ENCODE measurements around the gene MAP2K4.

The MAP2K4 gene

GRCh38 chr17:12089809-12090384, 69.2 kb downstream of the MAP2K4 start:
- no peak overlapping the region for H3K27ac Mint-ChIP-seq
- no peaks in the 10 kb centered on the region for H3K9me3 Mint-ChIP-seq
- no peaks in the 10 kb centered on the region for H3K27me3 Mint-ChIP-seq (ENCODE audit: low read depth)
- H3K4me3 Mint-ChIP-seq, result no peak overlapping the region
- H3K4me1 Mint-ChIP-seq (ENCODE audit: low read depth), result peaks cover 8% of the 10 kb centered on the region
- peaks cover 9% of the 10 kb centered on the region for H3K36me3 Mint-ChIP-seq (ENCODE audit: low read depth)

GRCh38 chr17:12094336-12094735, 73.7 kb downstream of the MAP2K4 start:
- Mint-ChIP-seq H3K36me3 (ENCODE audit: low read depth) (peaks cover 21% of the 10 kb centered on the region), H3K4me3 (no peak overlapping the region), H3K9me3 (no peaks in the 10 kb centered on the region), H3K4me1 (ENCODE audit: low read depth) (peaks cover 7% of the 10 kb centered on the region), H3K27ac (no peak overlapping the region), H3K27me3 (ENCODE audit: low read depth) (no peaks in the 10 kb centered on the region)

GRCh38 chr17:12095522-12095921, 74.8 kb downstream of the MAP2K4 start:
- Mint-ChIP-seq H3K9me3 (no peaks in the 10 kb centered on the region), H3K27me3 (ENCODE audit: low read depth) (no peaks in the 10 kb centered on the region), H3K36me3 (ENCODE audit: low read depth) (peaks cover 21% of the 10 kb centered on the region), H3K4me1 (ENCODE audit: low read depth) (no peaks in the 10 kb centered on the region), H3K4me3 (no peak overlapping the region), H3K27ac (no peak overlapping the region)

- Mint-ChIP-seq H3K27ac (no peak overlapping the region), H3K4me1 (ENCODE audit: low read depth) (no peaks in the 10 kb centered on the region), H3K27me3 (ENCODE audit: low read depth) (no peaks in the 10 kb centered on the region), H3K4me3 (no peak overlapping the region), H3K9me3 (no peaks in the 10 kb centered on the region), H3K36me3 (ENCODE audit: low read depth) (peaks cover 23% of the 10 kb centered on the region)
Observed at GRCh38 chr17:12097326-12097725, 76.6 kb downstream of the MAP2K4 start.

- H3K27me3 Mint-ChIP-seq (ENCODE audit: low read depth), result no peaks in the 10 kb centered on the region
- no peak overlapping the region for H3K4me3 Mint-ChIP-seq
- no peaks in the 10 kb centered on the region for H3K9me3 Mint-ChIP-seq
- H3K4me1 Mint-ChIP-seq (ENCODE audit: low read depth), result no peaks in the 10 kb centered on the region
- H3K27ac Mint-ChIP-seq, result no peak overlapping the region
- peaks cover 27% of the 10 kb centered on the region for H3K36me3 Mint-ChIP-seq (ENCODE audit: low read depth)
Observed at GRCh38 chr17:12098568-12098967, 77.9 kb downstream of the MAP2K4 start.

- Mint-ChIP-seq H3K27me3 (ENCODE audit: low read depth) (no peaks in the 10 kb centered on the region), H3K4me3 (no peak overlapping the region), H3K9me3 (no peaks in the 10 kb centered on the region), H3K36me3 (ENCODE audit: low read depth) (peaks cover 27% of the 10 kb centered on the region), H3K27ac (no peak overlapping the region), H3K4me1 (ENCODE audit: low read depth) (no peaks in the 10 kb centered on the region)
Observed at GRCh38 chr17:12099412-12099811, 78.7 kb downstream of the MAP2K4 start.

- Mint-ChIP-seq H3K4me3 (no peak overlapping the region), H3K4me1 (ENCODE audit: low read depth) (no peaks in the 10 kb centered on the region), H3K36me3 (ENCODE audit: low read depth) (peaks cover 13% of the 10 kb centered on the region), H3K27ac (no peak overlapping the region), H3K27me3 (ENCODE audit: low read depth) (no peaks in the 10 kb centered on the region), H3K9me3 (no peaks in the 10 kb centered on the region)
Observed at GRCh38 chr17:12104831-12105230, 84.2 kb downstream of the MAP2K4 start.

GRCh38 chr17:12107905-12108304, 87.2 kb downstream of the MAP2K4 start:
- Mint-ChIP-seq H3K27me3 (ENCODE audit: low read depth) (no peaks in the 10 kb centered on the region), H3K36me3 (ENCODE audit: low read depth) (peaks cover 22% of the 10 kb centered on the region), H3K4me1 (ENCODE audit: low read depth) (no peaks in the 10 kb centered on the region), H3K9me3 (no peaks in the 10 kb centered on the region), H3K4me3 (no peak overlapping the region), H3K27ac (no peak overlapping the region)

- H3K4me1 Mint-ChIP-seq (ENCODE audit: low read depth), result no peaks in the 10 kb centered on the region
- peaks cover 32% of the 10 kb centered on the region for H3K36me3 Mint-ChIP-seq (ENCODE audit: low read depth)
- H3K4me3 Mint-ChIP-seq, result no peak overlapping the region
- H3K27me3 Mint-ChIP-seq (ENCODE audit: low read depth), result no peaks in the 10 kb centered on the region
- H3K9me3 Mint-ChIP-seq, result no peaks in the 10 kb centered on the region
- H3K27ac Mint-ChIP-seq, result no peak overlapping the region
Observed at GRCh38 chr17:12110906-12111305, 90.2 kb downstream of the MAP2K4 start.

- Mint-ChIP-seq H3K4me3 (no peak overlapping the region), H3K36me3 (ENCODE audit: low read depth) (peaks cover 47% of the 10 kb centered on the region), H3K27ac (no peak overlapping the region), H3K4me1 (ENCODE audit: low read depth) (no peaks in the 10 kb centered on the region), H3K9me3 (no peaks in the 10 kb centered on the region), H3K27me3 (ENCODE audit: low read depth) (no peaks in the 10 kb centered on the region)
Observed at GRCh38 chr17:12113156-12113555, 92.5 kb downstream of the MAP2K4 start.

- Mint-ChIP-seq H3K4me1 (ENCODE audit: low read depth) (no peaks in the 10 kb centered on the region), H3K4me3 (no peak overlapping the region), H3K9me3 (no peaks in the 10 kb centered on the region), H3K27ac (no peak overlapping the region), H3K36me3 (ENCODE audit: low read depth) (peaks cover 43% of the 10 kb centered on the region), H3K27me3 (ENCODE audit: low read depth) (no peaks in the 10 kb centered on the region)
Observed at GRCh38 chr17:12114686-12115418, 94.2 kb downstream of the MAP2K4 start.

- H3K27ac Mint-ChIP-seq, result no peak overlapping the region
- no peaks in the 10 kb centered on the region for H3K4me1 Mint-ChIP-seq (ENCODE audit: low read depth)
- no peak overlapping the region for H3K4me3 Mint-ChIP-seq
- no peaks in the 10 kb centered on the region for H3K27me3 Mint-ChIP-seq (ENCODE audit: low read depth)
- H3K36me3 Mint-ChIP-seq (ENCODE audit: low read depth), result peaks cover 40% of the 10 kb centered on the region
- H3K9me3 Mint-ChIP-seq, result no peaks in the 10 kb centered on the region
Observed at GRCh38 chr17:12116143-12116542, 95.5 kb downstream of the MAP2K4 start.

- Mint-ChIP-seq H3K27me3 (ENCODE audit: low read depth) (no peaks in the 10 kb centered on the region), H3K36me3 (ENCODE audit: low read depth) (peaks cover 27% of the 10 kb centered on the region), H3K9me3 (no peaks in the 10 kb centered on the region), H3K4me1 (ENCODE audit: low read depth) (no peaks in the 10 kb centered on the region), H3K27ac (no peak overlapping the region), H3K4me3 (no peak overlapping the region)
Observed at GRCh38 chr17:12118617-12119016, 97.9 kb downstream of the MAP2K4 start.

GRCh38 chr17:12122075-12122474, 101.4 kb downstream of the MAP2K4 start:
- no peak overlapping the region for H3K27ac Mint-ChIP-seq
- H3K27me3 Mint-ChIP-seq (ENCODE audit: low read depth), result no peaks in the 10 kb centered on the region
- no peak overlapping the region for H3K4me3 Mint-ChIP-seq
- H3K9me3 Mint-ChIP-seq, result no peaks in the 10 kb centered on the region
- H3K36me3 Mint-ChIP-seq (ENCODE audit: low read depth), result peaks cover 32% of the 10 kb centered on the region
- H3K4me1 Mint-ChIP-seq (ENCODE audit: low read depth), result no peaks in the 10 kb centered on the region

GRCh38 chr17:12127177-12127576, 106.5 kb downstream of the MAP2K4 start:
- Mint-ChIP-seq H3K4me3 (no peak overlapping the region), H3K27me3 (ENCODE audit: low read depth) (no peaks in the 10 kb centered on the region), H3K9me3 (no peaks in the 10 kb centered on the region), H3K27ac (no peak overlapping the region), H3K36me3 (ENCODE audit: low read depth) (peaks cover 48% of the 10 kb centered on the region), H3K4me1 (ENCODE audit: low read depth) (no peaks in the 10 kb centered on the region)
